Spleen (tissue), 7 donors: ENCODE data around the gene MUS81.

ENCODE experiments used
- CTCF ChIP-seq, 11 experiments: fragments of 200-600 bp in 7 of 11; fragments of 450-650 bp in 4 of 11; sonication (generic) in 4 of 11; IDR thresholded peaks in 8 of 11; conservative IDR thresholded peaks in 3 of 11; 1 replicate in 7 of 11; 2 replicates in 4 of 11; pipeline versions ENCODE4 v1.4.0 to v1.8.0; 2016 to 2021; ENCODE audit warnings: antibody characterized with exemption in 11 of 11, inconsistent platforms in 4 of 11, mild to moderate bottlenecking in 1 of 11
- POLR2A ChIP-seq, 3 donors: fragments of 450-650 bp; IDR thresholded peaks; one replicate each; pipeline ENCODE4 v1.5.1; 2017; ENCODE audit warnings: antibody characterized with exemption in 3 of 3, mild to moderate bottlenecking in 1 of 3
- POLR2AphosphoS5 ChIP-seq, 3 donors: sonication (generic); formaldehyde crosslinking; IDR thresholded peaks; one replicate each; pipeline ENCODE4 v1.5.1; 2017; ENCODE audit warnings: antibody characterized with exemption in 3 of 3
- donor health status: DM: no; HTN: no; CAD: no; lungs with moderate emphysema.
- donor health status: DM: no; HTN: no; CAD: no.
- donor health status: DM: no; HTN: no; CAD: no.

- TF ChIP-seq CTCF (IDR thresholded peaks at IDR 0.05 in 8 of 11, conservative IDR thresholded peaks at IDR 0.05 in 3 of 11) (no peak), POLR2AphosphoS5 (IDR thresholded peaks at IDR 0.05) (no peak), POLR2A (IDR thresholded peaks at IDR 0.05) (no peak)
Observed at GRCh38 chr11:65861533-65862183, 1.4 kb downstream of the MUS81 start.
